ENCODE data around the gene PACRGL.
"Not testable (repeated sequence)": the region's sequence is repeated elsewhere in the genome, so short reads cannot be mapped to it uniquely, and the experiment has no call there.

The PACRGL gene

DNA sequence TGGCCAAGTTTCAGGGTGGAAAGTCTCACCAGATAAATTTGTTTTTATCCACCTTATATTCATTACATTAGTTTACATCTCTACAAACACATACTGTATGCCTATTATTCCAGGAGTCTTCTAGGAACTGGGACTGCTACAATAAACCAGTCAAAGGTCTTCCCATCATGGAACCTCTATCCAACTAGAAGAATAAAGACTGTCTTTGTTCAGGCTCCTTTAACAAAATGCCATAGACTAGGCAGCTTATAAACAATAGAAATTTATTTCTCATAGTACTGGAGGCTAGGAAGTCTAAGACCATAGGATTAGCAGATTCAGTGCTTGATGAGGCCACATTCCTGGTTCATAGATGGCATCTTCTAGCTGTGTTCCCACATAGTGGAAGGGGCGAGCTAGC is 61.6 kb downstream of the PACRGL start:
- no peak for TF ChIP-seq POLR2A (IDR thresholded peaks at IDR 0.05; ENCODE audit: low read depth, low read length)
- FAIRE-seq = no peak

DNA sequence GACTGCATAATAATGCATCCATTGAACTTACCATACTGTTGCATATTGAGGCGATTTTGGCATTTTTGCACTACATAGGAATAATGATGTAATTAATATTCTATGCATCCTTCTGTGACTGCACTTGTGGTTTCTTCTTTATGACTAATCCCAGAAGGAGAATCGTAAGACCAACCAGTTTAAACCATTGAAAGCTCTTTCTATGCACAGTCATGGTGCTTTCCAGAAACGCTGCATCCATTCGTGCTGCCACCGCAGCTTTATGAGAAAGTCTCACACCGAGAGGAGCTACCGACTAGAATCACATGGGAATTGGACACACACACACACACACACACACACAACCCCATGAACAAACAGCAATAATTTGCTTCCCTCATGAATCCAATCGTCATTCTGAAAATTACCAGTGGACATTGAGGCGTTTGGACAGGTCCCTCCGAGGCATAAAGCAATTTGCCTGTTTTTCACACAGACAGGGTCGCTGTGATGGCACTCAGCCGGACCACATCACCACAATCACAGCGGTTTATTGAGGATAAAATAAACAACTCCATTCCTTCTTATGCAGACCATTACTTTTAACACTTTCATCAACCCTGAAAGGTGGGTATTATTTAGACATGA is 64.2 kb downstream of the PACRGL start:
- FAIRE-seq = no peak
- no peak for TF ChIP-seq POLR2A (IDR thresholded peaks at IDR 0.05; ENCODE audit: low read depth, low read length)
- DNase-seq (ENCODE audit: insufficient read length, low spot score) = no peak

More for the DNA sequence above, 61.6 kb downstream of the PACRGL start:
- no peak for DNase-seq (ENCODE audit: insufficient read length, low spot score)

DNA sequence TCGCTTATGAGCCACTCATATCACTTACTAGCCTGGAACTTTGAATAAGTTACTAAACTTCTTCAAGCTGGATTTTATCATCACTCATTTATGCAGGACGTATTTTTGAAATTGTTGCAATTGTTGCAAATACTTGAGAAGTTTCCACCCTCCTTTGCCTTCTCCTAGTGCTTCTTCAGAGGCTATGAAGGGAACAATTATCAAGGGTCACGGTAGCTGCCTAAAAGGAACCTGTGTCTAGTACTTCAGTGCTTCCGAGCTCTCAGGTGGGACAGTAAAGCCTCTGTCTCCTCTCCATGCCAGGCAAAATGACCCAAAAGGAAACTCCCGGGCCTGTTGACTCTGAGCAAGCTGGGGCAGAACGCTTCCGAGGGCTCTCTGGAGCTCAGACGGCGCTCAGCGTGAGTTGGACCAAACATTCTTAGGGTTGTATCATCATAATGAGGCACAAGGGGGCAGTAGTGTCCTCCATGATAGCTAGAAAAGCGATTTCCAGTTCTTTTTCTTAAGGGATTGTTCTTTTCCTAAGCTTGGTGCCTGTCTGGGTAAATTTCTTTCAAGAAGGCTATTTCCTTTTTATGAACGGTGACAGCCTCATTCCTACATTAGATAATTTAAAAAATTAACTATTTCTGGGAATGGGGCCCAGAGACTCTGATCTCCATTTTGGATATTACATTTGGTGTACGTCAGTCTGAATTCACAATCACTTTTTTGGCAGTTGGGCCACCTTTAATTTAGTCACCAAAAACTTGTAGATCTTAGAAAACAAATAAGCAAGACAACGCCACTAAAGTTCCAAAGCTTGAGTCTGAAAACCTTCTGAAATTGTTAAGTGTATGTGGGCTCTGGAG is 73.1 kb downstream of the PACRGL start:
- DNase-seq (ENCODE audit: insufficient read length, low spot score) = peak; percentile 5
- no peak for TF ChIP-seq POLR2A (IDR thresholded peaks at IDR 0.05; ENCODE audit: low read depth, low read length)
- no peak for FAIRE-seq

DNA sequence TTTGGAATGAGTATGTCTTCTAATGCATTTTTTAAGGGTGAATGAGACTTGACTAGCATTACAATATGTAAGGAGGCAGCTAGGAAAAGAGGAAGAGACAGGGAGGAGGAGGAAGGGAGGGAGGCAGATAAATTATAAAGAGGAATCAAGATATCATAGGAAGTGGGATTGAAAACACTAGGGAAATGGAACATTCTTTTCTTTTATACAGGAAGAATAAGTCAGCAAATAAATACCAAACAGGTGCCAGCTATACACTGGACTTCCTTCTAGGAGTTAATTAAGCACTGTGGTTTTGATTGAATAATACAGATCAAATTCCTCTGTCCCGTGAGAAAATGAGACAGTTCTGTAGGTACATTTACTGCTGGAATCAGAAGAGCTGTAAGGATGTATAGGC is 78.6 kb downstream of the PACRGL start:
- no peak for TF ChIP-seq POLR2A (IDR thresholded peaks at IDR 0.05; ENCODE audit: low read depth, low read length)
- FAIRE-seq (no peak), DNase-seq (ENCODE audit: insufficient read length, low spot score) (no peak)

DNA sequence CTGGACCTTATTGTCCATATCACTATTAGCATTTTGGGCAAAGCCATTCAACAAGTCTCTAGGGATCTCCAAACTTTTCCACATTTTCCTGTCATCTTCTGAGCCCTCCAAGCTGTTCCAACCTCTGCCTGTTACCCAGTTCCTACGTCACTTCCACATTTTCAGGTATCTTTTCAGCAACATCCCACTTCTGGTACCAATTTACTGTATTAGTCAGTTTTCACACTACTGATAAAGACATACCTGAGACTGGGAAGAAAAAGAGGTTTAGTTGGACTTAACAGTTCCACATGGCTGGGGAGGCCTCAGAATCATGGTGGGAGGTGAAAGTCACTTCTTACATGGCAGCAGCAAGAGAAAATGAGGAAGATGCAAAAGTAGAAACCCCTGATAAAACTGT is 82.9 kb downstream of the PACRGL start:
- DNase-seq (ENCODE audit: insufficient read length, low spot score); FAIRE-seq: not testable (repeated sequence)

DNA sequence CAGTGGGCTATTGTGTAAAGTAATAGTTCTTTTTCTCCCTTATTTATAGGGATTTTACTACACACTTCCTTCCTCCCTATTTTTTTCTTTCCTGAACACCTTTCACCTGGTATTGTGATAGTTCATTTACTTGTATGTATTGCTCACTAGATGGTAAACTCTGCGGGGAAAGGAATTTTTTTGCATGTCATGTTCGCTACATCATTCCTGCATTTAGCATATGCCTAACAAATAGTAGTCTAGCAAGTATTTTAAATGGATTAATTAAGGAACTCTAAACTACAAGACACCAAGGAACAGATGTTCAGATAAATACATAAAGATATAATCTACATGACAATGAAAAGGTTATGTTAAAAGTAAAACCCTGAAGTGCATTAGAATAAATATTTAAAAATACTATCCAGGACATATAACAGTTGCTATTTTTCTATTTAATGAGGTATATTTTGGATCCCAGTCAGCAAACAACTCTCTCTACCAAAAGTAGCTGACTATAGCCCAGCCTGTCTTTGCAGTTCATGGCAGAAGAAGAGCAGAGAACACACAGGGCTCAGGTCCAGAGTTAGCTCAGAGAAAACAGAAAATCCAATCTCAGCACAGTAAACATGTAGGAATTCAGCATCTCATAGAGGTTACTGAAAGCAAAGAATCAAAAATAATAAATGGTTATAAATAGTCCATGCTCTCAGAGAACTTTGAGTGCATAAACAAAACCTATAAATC is 87.8 kb downstream of the PACRGL start:
- DNase-seq (ENCODE audit: insufficient read length, low spot score) (no peak), FAIRE-seq (no peak)
- TF ChIP-seq POLR2A (IDR thresholded peaks at IDR 0.05; ENCODE audit: low read depth, low read length) = no peak
